Measurements from ENCODE around the gene ARHGAP6.

ARHGAP6 gene

DNA sequence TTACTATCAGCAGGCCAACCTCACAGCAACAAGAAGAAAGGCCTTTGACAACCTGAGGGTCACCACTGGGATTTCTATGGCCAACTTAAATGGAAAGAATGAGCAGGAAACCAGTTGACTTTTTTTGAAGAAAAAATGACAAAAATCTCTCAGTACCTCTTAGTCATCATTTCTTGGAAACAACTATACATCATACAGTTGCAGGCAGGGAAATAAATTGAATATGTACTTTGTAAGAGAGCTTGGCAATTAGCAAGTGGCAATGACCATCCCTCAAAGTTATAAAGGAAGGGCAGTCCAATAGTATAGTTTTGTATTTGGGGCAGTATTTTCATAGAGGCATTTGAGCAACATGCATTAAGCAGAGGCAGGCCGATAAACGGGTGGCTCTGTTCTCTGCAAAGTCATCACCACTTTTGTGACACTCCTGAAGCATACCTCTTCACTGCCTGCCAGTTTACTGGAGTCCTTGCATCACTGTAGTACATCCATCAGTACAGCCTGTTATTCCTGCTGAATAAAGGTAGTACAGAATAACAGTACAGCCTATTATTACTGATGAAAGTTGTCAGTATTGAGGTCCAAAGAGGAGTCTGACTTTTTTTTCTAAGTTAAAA, 455.8 kb downstream of the ARHGAP6 start:
- no peak for DNase-seq

DNA sequence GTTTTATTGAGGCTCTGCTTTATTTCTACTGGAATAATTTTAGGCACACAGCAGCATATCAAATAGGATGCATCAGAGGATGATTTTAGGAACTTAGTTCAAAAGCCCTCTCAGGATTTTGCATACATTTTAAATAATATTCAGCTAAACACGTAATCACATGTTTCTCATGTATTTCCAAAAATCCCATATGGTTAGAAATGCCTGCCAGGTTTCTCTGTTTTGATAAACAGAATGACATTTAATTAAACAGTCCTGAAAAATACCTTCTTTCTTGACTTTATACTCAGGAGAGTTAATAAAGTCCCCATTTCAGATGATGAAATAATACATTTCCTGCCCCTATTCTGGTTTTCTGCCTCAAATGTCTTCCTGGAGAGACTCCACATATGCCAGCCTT, 459.0 kb downstream of the ARHGAP6 start:
- DNase-seq, result no peak

DNA sequence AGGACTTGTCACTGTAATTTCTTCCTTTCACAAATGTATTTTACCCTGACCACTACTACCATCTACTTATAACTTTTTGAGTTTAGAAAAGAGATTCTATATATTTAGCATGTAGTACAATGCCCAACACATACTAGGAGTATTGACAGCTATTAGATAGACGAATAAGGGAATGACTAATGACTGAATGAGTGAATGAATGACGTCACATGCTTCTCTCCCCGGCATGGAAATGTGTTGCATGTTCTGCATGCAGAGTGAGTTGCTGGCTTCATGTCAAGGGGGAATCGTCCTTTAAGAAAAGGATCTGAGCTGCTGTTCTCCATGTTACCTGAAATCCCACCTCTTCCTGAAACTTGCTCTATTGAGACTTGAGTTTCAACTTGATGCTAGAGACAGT, 459.9 kb downstream of the ARHGAP6 start:
- DNase-seq, result no peak

DNA sequence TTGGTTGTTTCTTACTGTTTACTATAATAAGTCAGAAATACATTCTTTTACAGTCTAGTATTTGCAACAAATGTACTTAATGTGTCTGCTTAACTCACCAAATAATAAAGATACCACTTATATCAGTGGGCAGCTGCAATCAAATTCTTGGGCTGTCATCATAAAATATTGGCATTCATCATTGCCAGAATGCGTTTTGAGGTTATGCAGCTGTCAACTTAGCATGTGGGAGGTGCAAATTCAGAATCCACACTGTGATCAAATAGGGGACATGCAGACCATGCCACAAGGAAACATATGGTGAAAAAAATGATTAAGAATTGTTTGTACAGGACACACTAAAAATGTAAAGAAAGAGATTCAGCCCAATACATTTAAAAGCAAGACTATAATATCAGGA, 468.0 kb downstream of the ARHGAP6 start:
- DNase-seq, result no peak

DNA sequence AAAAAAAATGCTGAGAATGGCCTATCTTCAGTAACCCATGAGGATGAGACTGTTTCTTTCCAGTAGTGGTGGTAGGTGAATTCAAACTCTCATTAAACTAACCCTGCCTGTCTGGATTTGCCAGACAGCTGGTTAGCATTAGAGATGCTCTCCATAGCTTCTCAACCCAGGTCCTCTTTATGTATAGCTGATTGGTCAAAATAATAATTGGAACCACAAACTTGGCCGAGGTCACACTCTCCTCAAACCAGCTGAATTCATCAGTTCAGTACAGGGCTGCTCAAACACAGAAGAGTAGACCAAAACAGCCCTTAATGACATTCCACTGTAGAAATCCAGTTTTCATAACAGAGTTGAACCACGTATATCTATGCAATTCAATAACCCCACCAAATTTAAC, 469.2 kb downstream of the ARHGAP6 start:
- no peak for DNase-seq

DNA sequence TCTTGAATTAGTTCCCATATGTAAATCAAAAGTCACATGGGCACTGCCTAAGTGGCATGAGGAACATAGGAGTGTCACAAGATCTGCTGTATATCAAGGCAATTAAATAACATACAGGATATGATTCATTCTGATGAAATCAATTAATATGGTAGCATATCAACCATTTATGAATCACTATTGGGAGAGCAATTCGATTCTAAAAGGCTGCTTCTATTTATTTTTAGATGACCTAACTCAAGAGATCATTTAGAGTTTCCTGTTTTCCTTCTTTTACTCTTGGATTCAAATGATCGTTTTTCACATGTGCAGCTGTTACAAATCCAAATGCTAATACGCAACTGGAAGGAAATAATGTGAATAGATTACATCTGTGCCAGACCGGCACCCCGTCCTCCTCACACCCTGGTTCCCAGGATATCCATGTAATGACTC, 472.7 kb downstream of the ARHGAP6 start:
- no peak for DNase-seq

DNA sequence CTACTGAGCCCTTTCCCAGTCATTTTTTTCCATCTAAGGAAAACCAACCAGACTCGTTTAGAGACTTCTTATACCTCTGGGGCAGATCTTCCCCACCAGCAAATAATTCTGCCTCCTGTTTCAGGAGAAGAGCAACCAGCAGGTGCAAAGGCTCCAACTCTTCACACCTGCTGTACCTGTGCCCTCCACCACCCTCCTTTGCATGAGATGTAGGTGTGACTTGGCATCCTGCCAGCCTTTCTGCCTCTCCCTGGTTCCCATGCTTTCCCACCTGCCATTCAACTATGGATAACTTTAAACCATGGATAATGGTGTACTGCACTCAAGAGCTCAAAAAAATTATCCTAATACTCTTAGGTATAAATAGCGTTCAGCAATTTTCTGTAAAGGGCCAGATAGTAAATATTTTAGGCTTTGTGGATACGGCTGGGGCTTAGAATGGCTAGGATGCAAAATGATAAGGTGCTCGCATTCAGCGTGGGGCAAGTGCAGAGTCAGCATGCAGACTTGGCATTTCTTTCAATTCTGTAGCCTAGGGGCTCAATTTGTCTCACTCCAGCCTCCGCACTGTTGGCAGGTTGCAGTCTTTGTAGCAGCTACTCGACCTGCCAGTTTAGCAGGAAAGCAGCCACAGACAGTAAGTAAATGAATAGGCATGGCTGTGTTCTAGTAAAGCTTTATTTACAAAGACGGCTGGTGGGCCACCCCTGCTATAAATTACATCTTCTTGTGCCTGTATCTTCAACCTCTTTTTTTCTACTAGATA, 474.8 kb downstream of the ARHGAP6 start:
- DNase-seq, result peak; percentile 61

DNA sequence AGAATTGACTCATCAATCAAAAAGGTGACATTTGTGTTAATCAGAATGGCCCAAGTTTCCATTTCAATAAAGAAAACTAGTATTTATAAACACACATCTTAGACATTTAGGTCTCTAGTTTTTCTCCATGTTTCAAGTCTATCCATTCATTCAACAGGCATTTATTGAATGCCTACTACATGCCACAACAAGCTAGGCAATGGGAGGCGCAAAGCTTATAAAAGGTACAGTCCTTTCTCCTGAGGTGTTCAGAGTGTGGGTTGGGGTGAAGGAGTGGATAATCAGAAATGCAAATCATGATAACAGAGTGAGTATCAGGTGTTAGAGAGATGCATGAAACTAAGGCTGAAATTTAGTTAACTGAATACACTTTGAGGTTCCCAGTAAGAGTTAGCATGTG, 476.6 kb downstream of the ARHGAP6 start:
- no peak for DNase-seq

DNA sequence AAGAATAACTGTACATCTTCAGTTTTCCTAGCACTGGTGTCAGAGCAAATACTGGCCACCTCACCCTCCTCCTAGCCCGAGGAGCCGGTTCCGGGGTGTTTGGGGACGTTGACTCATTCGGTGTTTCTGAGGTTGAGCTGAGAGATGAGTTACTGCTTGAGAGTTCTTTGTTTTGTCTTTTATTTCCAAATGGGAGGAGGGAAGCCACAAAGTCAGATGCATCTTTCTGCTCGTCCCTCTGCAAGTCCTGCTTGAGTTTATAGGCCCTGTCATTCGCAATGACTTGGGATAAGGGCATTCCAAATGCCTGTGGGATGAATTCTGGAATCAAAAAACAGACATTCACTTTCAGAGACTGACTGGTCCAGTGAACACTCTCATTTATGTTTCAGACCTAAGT, 477.1 kb downstream of the ARHGAP6 start:
- DNase-seq, result no peak

DNA sequence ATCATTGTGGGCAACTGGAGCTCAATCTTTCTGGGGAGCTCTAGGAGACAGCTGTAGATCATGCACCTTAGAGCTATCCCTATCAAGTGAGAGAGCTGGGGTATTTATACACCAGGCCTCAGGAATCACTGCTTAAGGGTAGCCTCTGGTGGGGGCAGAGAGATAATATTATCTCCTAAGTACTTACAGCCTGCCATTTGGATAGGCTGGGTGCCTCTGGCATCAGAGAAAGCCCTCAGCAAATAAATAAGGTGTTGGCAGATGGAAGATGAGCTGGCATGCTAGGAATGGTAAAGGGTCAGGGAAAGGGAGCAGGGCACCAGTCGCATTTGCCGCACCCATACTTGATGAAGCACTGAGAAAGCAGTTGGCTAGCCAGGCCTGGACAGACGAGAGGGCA, 478.7 kb downstream of the ARHGAP6 start:
- DNase-seq, result no peak

DNA sequence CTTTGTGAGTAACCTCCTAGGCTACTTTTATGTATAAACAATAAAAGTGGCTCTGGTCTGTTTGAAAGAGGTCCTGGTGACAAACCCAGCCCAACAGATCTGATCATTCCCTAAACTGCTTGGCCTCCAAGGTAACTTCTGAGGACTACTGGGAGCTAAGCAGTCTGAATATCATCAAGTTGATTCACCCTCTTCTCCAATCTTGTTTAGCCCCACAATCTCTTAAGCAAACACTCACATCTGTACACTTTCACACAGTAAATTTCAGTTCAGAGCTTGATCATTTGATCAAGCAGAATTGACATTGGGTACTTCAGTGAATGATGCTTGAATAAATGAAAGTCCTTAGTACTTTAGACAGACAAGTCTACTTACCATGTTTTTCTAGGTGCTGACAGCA, 479.9 kb downstream of the ARHGAP6 start:
- no peak for DNase-seq

DNA sequence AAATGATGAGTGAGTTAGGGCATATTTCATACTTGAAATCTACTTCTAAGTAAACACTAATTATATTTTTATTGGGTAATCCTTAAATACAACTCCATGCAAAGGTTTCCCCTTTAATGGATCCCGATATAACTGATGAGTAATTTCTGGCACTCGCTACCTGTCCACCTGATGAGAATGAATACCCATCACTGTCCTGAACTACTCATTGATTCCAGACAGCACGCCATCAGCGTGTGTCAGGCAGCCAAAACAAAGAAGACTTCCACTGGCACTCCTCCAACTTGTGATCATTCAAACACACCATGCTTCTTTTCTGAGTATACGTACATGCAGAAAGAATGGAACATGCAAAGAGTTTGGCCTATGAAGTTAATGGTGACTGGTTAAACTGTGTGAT, 485.1 kb downstream of the ARHGAP6 start:
- DNase-seq, result no peak

DNA sequence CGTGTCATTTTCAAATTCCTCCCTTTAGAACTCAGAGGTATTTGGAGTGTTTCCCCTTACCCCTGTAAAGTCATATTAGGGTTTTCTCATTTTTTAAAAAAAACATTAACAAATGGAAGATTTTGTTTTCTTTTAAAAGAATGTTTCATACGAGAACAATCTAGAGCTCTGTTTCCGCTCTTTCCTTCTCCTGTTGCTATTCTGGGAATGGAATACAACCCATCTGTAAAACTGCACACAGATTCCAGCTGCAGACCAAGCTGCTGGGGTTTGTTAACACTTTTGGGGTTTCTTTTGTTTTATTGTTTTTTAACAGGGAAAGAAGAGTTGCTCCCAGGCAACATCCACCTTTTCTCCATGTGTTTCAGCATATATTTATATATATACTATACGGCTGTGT, 493.3 kb downstream of the ARHGAP6 start:
- no peak for DNase-seq

DNA sequence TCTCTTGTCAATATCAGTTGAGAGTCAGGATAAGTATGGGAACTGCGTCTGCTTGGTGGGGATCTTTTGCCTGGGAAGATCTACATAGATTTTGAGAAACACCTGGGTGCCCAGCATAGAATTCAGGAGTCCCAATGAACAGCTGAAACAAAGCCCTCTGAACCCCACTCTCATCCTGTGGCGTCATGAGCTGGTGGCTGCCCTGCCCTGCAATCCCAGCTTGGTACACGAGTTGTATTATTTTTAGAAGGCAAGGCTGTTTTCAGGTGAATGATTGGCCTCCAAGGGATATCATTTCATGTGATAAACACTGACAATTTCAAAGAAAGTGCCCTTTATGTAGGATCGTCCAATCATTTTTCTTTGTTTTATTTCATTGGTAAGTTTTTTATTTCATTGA, 493.8 kb downstream of the ARHGAP6 start:
- no peak for DNase-seq

DNA sequence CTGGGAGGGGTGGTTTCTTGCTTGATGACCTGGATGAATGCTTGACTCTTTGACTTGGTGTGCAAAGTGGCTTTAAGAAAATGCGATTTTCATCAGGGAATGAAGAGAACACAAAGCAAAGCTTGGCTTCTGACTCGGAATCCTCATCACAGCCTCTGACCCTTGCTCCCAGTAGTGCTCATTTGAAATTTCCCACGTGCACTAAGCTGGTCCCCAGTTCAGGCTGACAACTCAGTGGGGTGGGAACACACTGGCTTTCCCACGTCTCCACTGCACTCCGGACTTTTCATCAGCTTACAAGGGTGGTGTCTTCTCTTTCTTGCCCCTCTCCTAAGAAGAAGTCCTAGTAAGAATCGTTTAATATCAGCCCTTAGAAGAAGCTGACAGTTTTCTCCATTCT, 501.3 kb downstream of the ARHGAP6 start:
- no peak for DNase-seq

DNA sequence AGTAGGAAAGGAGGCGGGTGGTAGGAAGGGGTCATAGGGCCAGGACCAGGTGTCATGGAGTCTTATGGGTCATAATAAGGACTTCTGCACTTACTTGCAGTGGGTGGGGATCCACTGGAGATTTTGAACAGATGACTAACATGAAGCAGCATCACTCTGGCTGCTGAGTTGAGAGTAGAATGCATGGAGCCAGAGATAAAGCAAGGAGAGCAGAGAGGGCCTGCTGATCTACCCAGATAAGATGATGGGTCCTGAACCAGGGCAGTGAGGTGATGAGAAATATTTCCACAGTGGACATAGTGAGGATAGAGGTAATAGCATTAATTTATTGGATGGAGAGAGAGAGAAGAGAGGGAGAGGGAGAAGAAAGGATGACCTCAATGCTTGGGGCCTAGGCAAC, 506.6 kb downstream of the ARHGAP6 start:
- DNase-seq, result no peak

DNA sequence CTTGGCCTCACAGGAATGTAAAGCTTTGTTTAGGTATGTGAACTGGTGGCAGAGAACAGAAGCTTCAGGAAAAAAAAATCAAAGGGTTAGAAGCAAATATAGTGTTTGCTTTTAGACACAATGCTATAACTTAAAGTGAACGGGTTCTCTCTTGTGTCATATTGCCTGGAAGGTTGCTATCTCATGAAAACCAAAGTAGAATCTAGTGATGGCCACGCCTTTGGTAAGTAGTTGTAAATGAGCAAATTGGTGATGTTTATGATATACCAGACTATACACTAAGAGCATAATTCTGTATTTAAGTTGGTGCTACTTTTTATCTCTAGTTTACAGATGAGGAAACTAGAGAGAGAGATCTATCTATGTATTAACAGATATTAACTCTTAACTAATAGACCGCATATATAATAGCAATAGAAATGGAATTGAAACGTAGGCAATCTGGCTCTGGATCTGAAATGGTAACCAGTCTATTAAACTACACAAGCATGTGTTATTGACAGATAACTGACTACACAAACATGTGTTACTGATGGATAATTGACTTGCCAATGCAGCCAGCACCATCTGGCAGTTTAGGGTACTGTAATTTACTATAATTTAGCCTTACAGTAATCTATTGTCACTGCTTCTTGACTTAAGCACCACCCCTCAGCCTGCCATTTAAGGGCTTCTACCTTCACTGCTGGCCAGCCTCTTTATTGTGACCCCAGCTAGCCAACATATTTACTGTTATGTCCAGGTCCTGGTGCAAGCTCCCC, 513.7 kb downstream of the ARHGAP6 start:
- peak; percentile 60 for DNase-seq

DNA sequence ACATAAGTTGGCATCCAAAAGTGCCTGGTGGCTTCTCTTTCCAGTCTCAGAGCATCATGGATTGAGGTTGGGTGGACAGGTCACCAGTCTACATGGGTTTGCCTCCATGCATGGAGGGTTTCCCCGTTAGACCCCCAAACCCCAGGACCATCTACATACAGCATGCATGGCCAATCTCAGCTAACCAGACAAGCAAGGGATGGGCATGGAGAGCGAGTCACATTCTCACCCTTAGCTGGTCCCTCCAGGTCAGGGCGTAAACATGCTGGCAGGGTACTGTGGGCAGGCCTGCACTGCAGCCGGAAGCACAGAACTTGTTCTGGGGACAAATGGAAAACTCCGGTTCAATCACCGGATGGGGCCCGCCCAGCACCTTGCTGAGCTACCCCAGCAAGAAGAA, 517.3 kb downstream of the ARHGAP6 start:
- DNase-seq, result no peak

DNA sequence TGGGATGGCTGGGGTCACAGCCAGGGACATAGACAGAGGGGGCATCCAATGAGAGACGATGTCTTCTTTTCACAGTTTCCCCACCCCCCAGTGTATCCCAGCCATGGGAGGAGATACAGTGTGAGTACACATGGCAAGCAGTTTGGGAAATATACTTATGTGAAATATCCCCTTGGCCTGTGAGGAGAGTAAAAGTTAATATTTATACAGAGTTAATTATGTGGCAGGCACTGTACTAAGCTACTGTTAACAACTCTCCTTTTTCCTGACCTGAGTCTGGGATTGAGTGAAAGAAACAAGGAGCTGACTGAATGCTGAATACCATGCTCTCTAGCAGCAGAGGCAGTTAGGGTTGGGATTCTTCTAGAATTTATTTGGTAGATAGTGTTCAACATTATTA, 519.3 kb downstream of the ARHGAP6 start:
- no peak for DNase-seq

DNA sequence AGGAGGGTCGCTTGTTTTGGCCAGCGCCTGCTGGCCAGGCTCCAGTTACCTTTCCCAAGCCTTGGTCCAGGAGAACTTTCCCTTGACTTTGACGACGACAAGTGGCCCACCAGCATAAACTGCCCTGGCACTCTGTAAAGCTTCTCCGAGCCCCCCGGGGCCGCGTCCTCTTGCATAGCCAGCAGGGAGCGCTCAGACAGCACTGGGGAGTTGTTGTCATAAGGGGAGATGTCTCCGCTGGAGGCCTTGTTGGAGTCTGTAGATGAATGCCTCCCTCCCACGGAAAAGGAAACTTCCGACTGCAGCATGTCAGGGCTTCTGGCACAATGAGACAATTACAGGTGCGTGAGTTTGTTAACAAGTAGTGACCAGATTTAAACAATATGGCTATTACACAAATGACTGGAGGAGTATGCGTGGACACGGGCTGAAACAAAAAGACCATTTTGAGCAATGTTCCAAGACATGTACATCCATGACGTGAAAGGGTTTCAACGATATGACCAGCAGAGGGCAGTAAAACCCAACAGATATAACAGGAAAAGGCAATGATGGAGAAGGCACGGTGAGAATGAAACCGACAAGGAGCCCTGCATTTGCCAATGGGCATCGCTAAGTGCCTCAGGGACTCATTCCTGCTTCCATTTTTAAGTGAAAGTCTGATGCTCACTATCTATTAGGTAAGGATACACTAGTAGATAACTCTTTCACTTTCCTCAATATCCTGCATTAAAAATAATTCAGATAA, 521.6 kb downstream of the ARHGAP6 start:
- DNase-seq, result peak; percentile 51

DNA sequence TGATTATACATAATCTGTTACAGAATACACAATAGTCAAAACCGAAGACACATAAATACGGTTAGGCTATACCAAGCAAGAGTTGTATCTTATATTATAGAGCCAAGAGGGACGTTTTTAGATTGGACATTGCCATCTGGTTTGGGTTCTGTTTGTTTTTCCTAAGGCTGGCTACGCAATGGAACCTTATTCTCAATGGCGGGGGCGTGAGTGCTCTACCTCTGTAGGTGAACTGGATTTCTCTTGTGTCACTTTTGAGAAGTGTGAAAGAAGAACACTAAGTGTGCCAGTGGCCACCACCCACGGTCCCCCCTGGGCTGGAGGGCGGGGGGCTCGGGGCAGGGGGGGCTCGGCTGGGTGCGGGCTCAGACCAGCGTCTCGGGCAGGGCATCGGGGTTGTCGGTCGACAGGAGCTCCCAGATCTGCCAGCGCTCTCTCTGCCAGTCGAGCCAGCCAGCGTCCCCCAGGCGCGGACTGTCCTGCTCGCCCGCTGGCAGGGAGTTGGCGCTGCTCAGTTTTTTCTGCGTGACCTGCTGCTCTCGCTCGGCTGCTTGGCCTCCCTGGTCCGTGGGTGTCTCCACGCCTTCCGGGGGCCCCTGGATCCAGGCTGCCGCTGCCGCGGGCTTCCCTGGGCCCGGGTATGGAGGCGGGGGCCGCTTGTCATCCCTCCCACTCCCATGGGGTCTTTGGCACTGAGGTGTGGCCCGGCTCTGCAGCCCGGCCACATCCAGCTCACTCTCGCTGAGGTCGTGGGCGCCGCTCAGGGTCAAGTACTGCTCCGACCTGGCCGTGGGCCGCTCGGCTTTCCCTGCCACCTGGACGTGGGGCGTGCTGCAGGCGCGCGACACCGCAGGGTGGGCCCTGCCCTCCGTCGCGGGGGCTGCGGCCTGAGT, 527.0 kb downstream of the ARHGAP6 start:
- no peak for DNase-seq

DNA sequence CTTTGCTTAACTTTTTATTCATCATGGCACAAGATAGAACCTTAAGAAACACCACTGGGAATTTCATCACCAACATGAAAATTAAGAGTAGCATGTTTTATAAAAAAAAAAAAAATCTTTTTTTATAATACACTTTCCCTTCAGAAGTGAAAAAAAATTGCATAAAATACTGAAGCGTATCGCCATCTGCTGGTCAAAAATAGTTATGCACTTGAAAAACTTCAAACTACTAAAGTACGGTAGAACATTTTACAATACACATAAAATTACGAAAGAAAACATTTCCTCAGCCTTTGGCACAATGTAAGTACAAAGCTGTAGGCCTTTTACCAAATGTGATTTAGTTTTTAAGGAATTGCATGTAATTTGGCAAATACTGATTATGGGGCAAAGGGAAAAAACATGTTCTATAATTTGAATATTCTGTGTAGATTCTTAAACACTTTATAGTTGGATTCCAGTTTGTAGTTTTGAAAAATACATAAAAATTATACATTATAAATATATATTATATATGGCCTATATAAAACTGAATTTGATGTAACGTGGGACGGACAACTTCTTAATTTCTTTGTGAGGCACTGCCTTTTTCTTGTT, 528.1 kb downstream of the ARHGAP6 start:
- no peak for DNase-seq
